Measurements from ENCODE around the gene RDM1. TPM values are rescaled to one million over a fixed set of nuclear protein-coding genes. Genes with fewer than 3 reads are reported as not detected.

Gene RDM1
- total and polyA plus RNA-seq, 2 of the 4 experiments (the other 2 are of a cell fraction), result 0.18 TPM; not detected in 1

- Histone ChIP-seq H2BK15ac (ENCODE audit: low read depth, low read length) (no peak overlapping the region), H3K9me1 (ENCODE audit: insufficient read depth, low read length) (no peaks in the 10 kb centered on the region), H4K8ac (ENCODE audit: low read depth in 2 of 2, low read length in 2 of 2) (no peak overlapping the region), H3K18ac (ENCODE audit: low read depth, low read length) (no peak overlapping the region), H3K4me2 (ENCODE audit: low read depth, low read length) (no peak overlapping the region), H3K4ac (ENCODE audit: low read depth, low read length) (no peak overlapping the region), H3K36me3 (ENCODE audit: control insufficient read depth, insufficient read depth, low read length) (no peaks in the 10 kb centered on the region), H3K9ac (ENCODE audit: low read depth, low read length) (no peak overlapping the region), H3K79me1 (ENCODE audit: low read depth in 1 of 2, low read length in 2 of 2) (no peaks in the 10 kb centered on the region), H3K14ac (replicated peaks; ENCODE audit: low read depth, low read length) (no peak overlapping the region), H2AK9ac (replicated peaks; ENCODE audit: low read depth, low read length, poor library complexity) (no peak overlapping the region), H2BK120ac (ENCODE audit: low read depth, low read length) (no peak overlapping the region), H4K5ac (ENCODE audit: low read depth, low read length) (no peak overlapping the region), H2AFZ (replicated peaks; ENCODE audit: low read length, poor library complexity) (no peak overlapping the region), H2AK5ac (ENCODE audit: low read depth, low read length) (no peak overlapping the region), H3K27ac (ENCODE audit: insufficient read depth, low read length) (no peak overlapping the region), H4K91ac (ENCODE audit: insufficient read depth, low read depth, low read length) (no peak overlapping the region), H3K4me1 (ENCODE audit: control insufficient read depth, insufficient read depth, low read length) (no peaks in the 10 kb centered on the region), H2BK20ac (ENCODE audit: low read depth, low read length) (no peak overlapping the region), H3K9me3 (ENCODE audit: control insufficient read depth, insufficient read depth, low read length) (no peaks in the 10 kb centered on the region), H2BK5ac (ENCODE audit: low read depth, low read length, poor library complexity, severe bottlenecking) (no peak overlapping the region), H3K27me3 (ENCODE audit: control insufficient read depth, insufficient read depth, low read length) (peaks cover 2% of the 10 kb centered on the region; the same call in 1 of the 2 replicates), H3K23ac (ENCODE audit: low read depth, low read length) (no peak overlapping the region), H4K20me1 (ENCODE audit: insufficient read depth, low read length) (no peaks in the 10 kb centered on the region), H3K56ac (ENCODE audit: extremely low read depth, insufficient read depth, low read length) (no peak overlapping the region), H3K4me3 (ENCODE audit: insufficient read depth, low read depth, low read length) (no peak overlapping the region)
- WGBS, 2 experiments (ENCODE audit: extremely low coverage in 2 of 2, insufficient read length in 1 of 2), result 40% methylated on average over 1 of the region's 6 CpGs; no CpG with 5 or more reads in 1 of the 2 experiments
- intact Hi-C loops (cut with micrococcal nuclease), result no loop called here
- DNase-seq (no peak), ATAC-seq (ENCODE audit: low read depth) (no peak)
- BruUV-seq (replicated peaks), result no TSS peak
- CTCF ChIA-PET, result no interaction called here
- no peak for TF ChIP-seq SMC3 (IDR thresholded peaks at IDR 0.05; ENCODE audit: low read depth, low read length)
- TF ChIP-seq POLR2A (IDR thresholded peaks at IDR 0.05; ENCODE audit: low read depth, low read length), result no peak
- TF ChIP-seq MXI1 (IDR thresholded peaks at IDR 0.05; ENCODE audit: borderline replicate concordance, low read depth, low read length), result no peak
- TF ChIP-seq RFX5 (IDR thresholded peaks at IDR 0.05; ENCODE audit: low read depth, low read length), result no peak
- TF ChIP-seq NFE2L2 (IDR thresholded peaks at IDR 0.05; ENCODE audit: low read depth, low read length), result no peak
- dilution Hi-C loops (cut with HindIII; ENCODE audit: low sequenced_read_pairs, unreplicated experiment), result no loop called here
- in situ Hi-C loops (cut with MboI; ENCODE audit: low sequenced_read_pairs), result no loop called here
- POLR2A ChIA-PET (ENCODE audit: unreplicated experiment), result no interaction called here
Observed at GRCh38 chr17:35963663-35964062, 33.1 kb upstream of the RDM1 start.
